ENCODE measurements around the gene VPS26C. TPM values are rescaled to one million over a fixed set of nuclear protein-coding genes. Genes with fewer than 3 reads are reported as not detected.

VPS26C gene
- total and polyA plus RNA-seq, 10 of the 15 experiments (the other 5 are each of a cell fraction or from before 2014, with no cell fraction given), result 32.5 to 65.1 (median 48.0) TPM

DNA sequence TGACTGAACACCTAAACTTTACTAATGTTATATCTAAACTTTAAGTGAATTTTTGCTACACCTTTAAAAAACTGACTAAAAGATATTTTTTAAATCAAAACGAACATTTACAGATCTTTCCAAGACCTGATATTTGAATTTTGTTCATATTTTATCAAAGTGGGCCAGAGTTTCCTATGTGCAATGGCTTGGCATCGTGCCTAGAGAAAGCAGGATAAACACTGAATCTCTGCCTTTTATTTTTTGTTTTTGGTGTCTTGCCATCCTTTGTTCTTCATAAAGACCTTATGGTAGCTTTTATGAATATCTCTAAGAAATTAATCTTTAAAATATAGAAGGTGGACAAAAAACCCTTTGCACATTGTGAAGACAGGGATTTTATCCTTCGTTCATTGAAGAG is 25.8 kb upstream of the VPS26C start:
- Histone ChIP-seq H3K79me2 (ENCODE audit: control insufficient read depth, insufficient read depth, low read length) (no peaks in the 10 kb centered on the region), H3K4me3 (no peak overlapping the region), H3K36me3 (ENCODE audit: control insufficient read depth in 2 of 2, insufficient read depth in 2 of 2, low read length in 1 of 2) (no peaks in the 10 kb centered on the region), H3K9me3 (replicated peaks; ENCODE audit: control insufficient read depth, insufficient read depth, low read length) (no peaks in the 10 kb centered on the region), H3K4me1 (ENCODE audit: control insufficient read depth, insufficient read depth, low read length) (no peaks in the 10 kb centered on the region; the same call in 1 of the 2 replicates), H3K9ac (ENCODE audit: control insufficient read depth, insufficient read depth, low read length) (no peak overlapping the region), H3K27me3 (replicated peaks in 1 of 2; ENCODE audit: control insufficient read depth in 2 of 2, insufficient read depth in 2 of 2, low read length in 1 of 2) (no peaks in the 10 kb centered on the region), H4K20me1 (ENCODE audit: control insufficient read depth, insufficient read depth) (no peaks in the 10 kb centered on the region), H2AFZ (ENCODE audit: control insufficient read depth, low read depth, low read length) (no peak overlapping the region), H3K4me2 (ENCODE audit: control insufficient read depth, insufficient read depth) (no peak overlapping the region), H3K27ac (ENCODE audit: control insufficient read depth, insufficient read depth) (no peak overlapping the region)
- in situ Hi-C loops (cut with MboI) (no loop called here), intact Hi-C loops (cut with micrococcal nuclease; ENCODE audit: unreplicated experiment) (no loop called here)
- ChIA-PET POLR2A (no interaction called here), RAD21 (ENCODE audit: unreplicated experiment) (no interaction called here), CTCF (no interaction called here), SMC1A (ENCODE audit: uncharacterized antibody, unreplicated experiment) (no interaction called here)
- 42% methylated on average over 3 of the region's 3 CpGs for WGBS (ENCODE audit: insufficient coverage, insufficient replicate concordance, low lambda C conversion rate, missing lambda C conversion rate)
- ATAC-seq, result no peak
- no peak for FAIRE-seq
- BruUV-seq (replicated peaks), result no TSS peak
- TF ChIP-seq EP300 (IDR thresholded peaks at IDR 0.05; ENCODE audit: borderline replicate concordance in 1 of 2, control insufficient read depth in 1 of 2, low read depth in 2 of 2, low read length in 2 of 2) (no peak), HDAC6 (IDR thresholded peaks at IDR 0.05; ENCODE audit: unreplicated experiment) (no peak), STAT3 (IDR thresholded peaks at IDR 0.05; ENCODE audit: low read depth, low read length) (no peak), IKZF2 (IDR thresholded peaks at IDR 0.05) (no peak), POLR2AphosphoS2 (IDR thresholded peaks at IDR 0.05; ENCODE audit: low read depth, low read length) (no peak), NRF1 (conservative IDR thresholded peaks at IDR 0.05; ENCODE audit: low read depth, low read length) (no peak), TBL1XR1 (IDR thresholded peaks at IDR 0.05; ENCODE audit: low read depth, low read length) (no peak)
- TF ChIP-seq, protein P1, sequence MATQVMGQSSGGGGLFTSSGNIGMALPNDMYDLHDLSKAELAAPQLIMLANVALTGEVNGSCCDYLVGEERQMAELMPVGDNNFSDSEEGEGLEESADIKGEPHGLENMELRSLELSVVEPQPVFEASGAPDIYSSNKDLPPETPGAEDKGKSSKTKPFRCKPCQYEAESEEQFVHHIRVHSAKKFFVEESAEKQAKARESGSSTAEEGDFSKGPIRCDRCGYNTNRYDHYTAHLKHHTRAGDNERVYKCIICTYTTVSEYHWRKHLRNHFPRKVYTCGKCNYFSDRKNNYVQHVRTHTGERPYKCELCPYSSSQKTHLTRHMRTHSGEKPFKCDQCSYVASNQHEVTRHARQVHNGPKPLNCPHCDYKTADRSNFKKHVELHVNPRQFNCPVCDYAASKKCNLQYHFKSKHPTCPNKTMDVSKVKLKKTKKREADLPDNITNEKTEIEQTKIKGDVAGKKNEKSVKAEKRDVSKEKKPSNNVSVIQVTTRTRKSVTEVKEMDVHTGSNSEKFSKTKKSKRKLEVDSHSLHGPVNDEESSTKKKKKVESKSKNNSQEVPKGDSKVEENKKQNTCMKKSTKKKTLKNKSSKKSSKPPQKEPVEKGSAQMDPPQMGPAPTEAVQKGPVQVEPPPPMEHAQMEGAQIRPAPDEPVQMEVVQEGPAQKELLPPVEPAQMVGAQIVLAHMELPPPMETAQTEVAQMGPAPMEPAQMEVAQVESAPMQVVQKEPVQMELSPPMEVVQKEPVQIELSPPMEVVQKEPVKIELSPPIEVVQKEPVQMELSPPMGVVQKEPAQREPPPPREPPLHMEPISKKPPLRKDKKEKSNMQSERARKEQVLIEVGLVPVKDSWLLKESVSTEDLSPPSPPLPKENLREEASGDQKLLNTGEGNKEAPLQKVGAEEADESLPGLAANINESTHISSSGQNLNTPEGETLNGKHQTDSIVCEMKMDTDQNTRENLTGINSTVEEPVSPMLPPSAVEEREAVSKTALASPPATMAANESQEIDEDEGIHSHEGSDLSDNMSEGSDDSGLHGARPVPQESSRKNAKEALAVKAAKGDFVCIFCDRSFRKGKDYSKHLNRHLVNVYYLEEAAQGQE (IDR thresholded peaks at IDR 0.05; ENCODE audit: low read depth, low read length), result no peak
- DNase-seq (ENCODE audit: low read depth, low spot score), result no peak
